HepG2 (cell line): ENCODE measurements around the gene KIAA1549. TPM values are rescaled to one million over a fixed set of nuclear protein-coding genes. Genes with fewer than 3 reads are reported as not detected.

Experiments used
- GATAD1 ChIP-seq: IDR thresholded peaks from 2 replicates; pipeline ENCODE4 v1.6.1; 2016; ENCODE audit warnings: missing genetic modification reagents, missing compliant biosample characterization
- MBNL3 ChIP-seq: fragments of 250-450 bp; sonication (Bioruptor Pico); conservative IDR thresholded peaks from 2 replicates; pipeline ENCODE4 v1.8.0; 2022; ENCODE audit warnings: mild to moderate bottlenecking, inconsistent platforms
- NR2F6 ChIP-seq, 2 experiments: IDR thresholded peaks; 2 replicates each; pipeline ENCODE4 v1.6.1; 2016; ENCODE audit warnings: antibody characterized with exemption in 1 of 2, mild to moderate bottlenecking in 1 of 2
- TOE1 ChIP-seq: sonication (generic); formaldehyde crosslinking; IDR thresholded peaks from 2 replicates; pipeline ENCODE4 v1.4.0; 2020; ENCODE audit warnings: mild to moderate bottlenecking, missing genetic modification reagents
- ZBTB7B ChIP-seq: sonication (generic); formaldehyde crosslinking; IDR thresholded peaks from 2 replicates; pipeline ENCODE4 v1.4.0; 2020; ENCODE audit warnings: missing genetic modification reagents
- ZBTB8A ChIP-seq: sonication (generic); formaldehyde crosslinking; IDR thresholded peaks from 2 replicates; pipeline ENCODE4 v1.4.0; 2020; ENCODE audit warnings: mild to moderate bottlenecking, low read depth, missing genetic modification reagents, borderline replicate concordance
- ZFP62 ChIP-seq: sonication (generic); formaldehyde crosslinking; IDR thresholded peaks from 2 replicates; pipeline ENCODE4 v1.4.0; 2020; ENCODE audit warnings: missing genetic modification reagents
- ZNF224 ChIP-seq: sonication (generic); formaldehyde crosslinking; IDR thresholded peaks from 2 replicates; pipeline ENCODE4 v1.5.0; 2020; ENCODE audit warnings: mild to moderate bottlenecking, missing genetic modification reagents
- polyA plus RNA-seq, 8 experiments: library from polyadenylated mRNA; depleted of rRNA in 3 of 8; stranded (reverse) in 7 of 8; unstranded in 1 of 8; fragments of >200 nt; fragmentation: Illumina TruSeq in 4 of 8; extraction: Trizol in 4 of 8; gene quantifications; 2 replicates each; pipeline versions ENCODE4 v1.2.1 to v1.2.3, GENCODE V29; 2011 to 2016; ENCODE audit warnings: low read depth in 4 of 8, missing spikeins in 1 of 8, mixed read lengths in 1 of 8; ENCODE audit not compliant: insufficient read depth in 1 of 8
- total RNA-seq, 5 experiments: library from RNA; depleted of rRNA; stranded (reverse); fragments of >200 nt; fragmentation: Illumina TruSeq; extraction: Trizol; gene quantifications; 2 replicates each; pipeline ENCODE4 v1.2.3, GENCODE V29; 2016; ENCODE audit warnings: low read depth in 1 of 5
- TF ChIP-seq, protein P1 (sequence below): sonication (generic); formaldehyde crosslinking; IDR thresholded peaks from 2 replicates; pipeline ENCODE4 v1.4.0; 2020; ENCODE audit warnings: mild to moderate bottlenecking, missing genetic modification reagents
- TF ChIP-seq, protein P2 (sequence below): sonication (generic); formaldehyde crosslinking; IDR thresholded peaks from 2 replicates; pipeline ENCODE4 v1.8.0; 2022; ENCODE audit warnings: mild to moderate bottlenecking, missing genetic modification reagents
- TF ChIP-seq, protein P3 (sequence below): sonication (generic); formaldehyde crosslinking; IDR thresholded peaks from 2 replicates; pipeline ENCODE4 v1.4.0; 2020; ENCODE audit warnings: missing genetic modification reagents
- TF ChIP-seq, protein P4 (sequence below): IDR thresholded peaks from 2 replicates; pipeline ENCODE4 v1.6.1; 2018; ENCODE audit warnings: missing genetic modification reagents, mild to moderate bottlenecking, missing compliant biosample characterization
- TF ChIP-seq, protein P5 (sequence below): sonication (generic); formaldehyde crosslinking; IDR thresholded peaks from 2 replicates; pipeline ENCODE4 v1.4.0; 2020; ENCODE audit warnings: missing genetic modification reagents

Gene KIAA1549
- total and polyA plus RNA-seq, 2 of the 13 experiments (the other 11 are each of a cell fraction or from before 2014, with no cell fraction given) = 1.1 to 1.8 TPM

DNA sequence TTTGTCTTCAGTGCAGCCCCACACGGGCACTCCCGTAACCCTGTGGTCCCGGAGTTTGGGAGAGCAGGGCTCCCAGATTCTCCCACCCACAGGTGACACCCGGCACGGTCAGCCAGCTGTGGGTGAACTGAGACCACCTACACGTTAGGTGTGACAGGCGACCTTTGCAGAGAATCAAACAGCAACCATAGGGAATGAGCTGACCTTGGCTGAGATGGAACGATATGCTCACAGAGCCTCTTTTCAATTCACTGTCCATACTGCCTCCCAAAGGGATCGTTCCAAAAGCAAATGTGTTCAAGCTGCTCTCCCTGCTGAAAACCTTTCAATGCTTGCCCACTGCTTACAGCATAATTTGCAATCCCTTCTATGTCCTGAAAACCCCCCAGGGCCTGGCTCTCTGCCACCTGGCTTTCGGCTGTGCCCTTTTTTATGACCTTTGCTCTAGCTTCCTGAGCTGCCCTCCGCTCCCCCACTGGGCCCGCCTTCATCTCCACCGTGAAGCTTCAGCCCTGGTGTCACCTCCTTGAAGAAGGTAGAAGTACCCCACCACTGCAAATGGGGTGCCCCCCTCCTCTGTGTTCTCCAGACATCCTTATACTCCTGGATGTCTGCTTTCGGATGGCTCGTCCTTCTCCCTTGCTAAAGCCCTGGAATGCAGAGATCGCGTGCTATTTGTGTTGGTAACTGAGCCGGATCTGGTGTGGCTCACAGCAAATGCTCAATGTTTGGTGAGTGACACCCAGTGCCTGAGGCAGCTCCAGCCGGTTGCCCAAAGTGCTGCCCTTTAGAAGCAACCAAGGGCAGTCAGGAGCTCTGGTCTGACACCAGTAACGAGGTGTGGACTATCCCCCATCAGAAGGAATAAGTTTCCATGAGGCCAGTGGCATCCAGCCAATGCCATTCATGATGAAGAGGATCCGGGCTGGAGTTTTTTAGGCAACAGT is 90.4 kb downstream of the KIAA1549 start (continued):
- TF ChIP-seq, protein P1, sequence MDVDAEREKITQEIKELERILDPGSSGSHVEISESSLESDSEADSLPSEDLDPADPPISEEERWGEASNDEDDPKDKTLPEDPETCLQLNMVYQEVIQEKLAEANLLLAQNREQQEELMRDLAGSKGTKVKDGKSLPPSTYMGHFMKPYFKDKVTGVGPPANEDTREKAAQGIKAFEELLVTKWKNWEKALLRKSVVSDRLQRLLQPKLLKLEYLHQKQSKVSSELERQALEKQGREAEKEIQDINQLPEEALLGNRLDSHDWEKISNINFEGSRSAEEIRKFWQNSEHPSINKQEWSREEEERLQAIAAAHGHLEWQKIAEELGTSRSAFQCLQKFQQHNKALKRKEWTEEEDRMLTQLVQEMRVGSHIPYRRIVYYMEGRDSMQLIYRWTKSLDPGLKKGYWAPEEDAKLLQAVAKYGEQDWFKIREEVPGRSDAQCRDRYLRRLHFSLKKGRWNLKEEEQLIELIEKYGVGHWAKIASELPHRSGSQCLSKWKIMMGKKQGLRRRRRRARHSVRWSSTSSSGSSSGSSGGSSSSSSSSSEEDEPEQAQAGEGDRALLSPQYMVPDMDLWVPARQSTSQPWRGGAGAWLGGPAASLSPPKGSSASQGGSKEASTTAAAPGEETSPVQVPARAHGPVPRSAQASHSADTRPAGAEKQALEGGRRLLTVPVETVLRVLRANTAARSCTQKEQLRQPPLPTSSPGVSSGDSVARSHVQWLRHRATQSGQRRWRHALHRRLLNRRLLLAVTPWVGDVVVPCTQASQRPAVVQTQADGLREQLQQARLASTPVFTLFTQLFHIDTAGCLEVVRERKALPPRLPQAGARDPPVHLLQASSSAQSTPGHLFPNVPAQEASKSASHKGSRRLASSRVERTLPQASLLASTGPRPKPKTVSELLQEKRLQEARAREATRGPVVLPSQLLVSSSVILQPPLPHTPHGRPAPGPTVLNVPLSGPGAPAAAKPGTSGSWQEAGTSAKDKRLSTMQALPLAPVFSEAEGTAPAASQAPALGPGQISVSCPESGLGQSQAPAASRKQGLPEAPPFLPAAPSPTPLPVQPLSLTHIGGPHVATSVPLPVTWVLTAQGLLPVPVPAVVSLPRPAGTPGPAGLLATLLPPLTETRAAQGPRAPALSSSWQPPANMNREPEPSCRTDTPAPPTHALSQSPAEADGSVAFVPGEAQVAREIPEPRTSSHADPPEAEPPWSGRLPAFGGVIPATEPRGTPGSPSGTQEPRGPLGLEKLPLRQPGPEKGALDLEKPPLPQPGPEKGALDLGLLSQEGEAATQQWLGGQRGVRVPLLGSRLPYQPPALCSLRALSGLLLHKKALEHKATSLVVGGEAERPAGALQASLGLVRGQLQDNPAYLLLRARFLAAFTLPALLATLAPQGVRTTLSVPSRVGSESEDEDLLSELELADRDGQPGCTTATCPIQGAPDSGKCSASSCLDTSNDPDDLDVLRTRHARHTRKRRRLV (CRISPR knock-in tag) = no peak
- peak; percentile 62 for TF ChIP-seq ZBTB7B (CRISPR knock-in tag)
- no peak for TF ChIP-seq TOE1
- TF ChIP-seq ZBTB8A (CRISPR knock-in tag) = no peak
- no peak for TF ChIP-seq ZNF224
- TF ChIP-seq, protein P2, sequence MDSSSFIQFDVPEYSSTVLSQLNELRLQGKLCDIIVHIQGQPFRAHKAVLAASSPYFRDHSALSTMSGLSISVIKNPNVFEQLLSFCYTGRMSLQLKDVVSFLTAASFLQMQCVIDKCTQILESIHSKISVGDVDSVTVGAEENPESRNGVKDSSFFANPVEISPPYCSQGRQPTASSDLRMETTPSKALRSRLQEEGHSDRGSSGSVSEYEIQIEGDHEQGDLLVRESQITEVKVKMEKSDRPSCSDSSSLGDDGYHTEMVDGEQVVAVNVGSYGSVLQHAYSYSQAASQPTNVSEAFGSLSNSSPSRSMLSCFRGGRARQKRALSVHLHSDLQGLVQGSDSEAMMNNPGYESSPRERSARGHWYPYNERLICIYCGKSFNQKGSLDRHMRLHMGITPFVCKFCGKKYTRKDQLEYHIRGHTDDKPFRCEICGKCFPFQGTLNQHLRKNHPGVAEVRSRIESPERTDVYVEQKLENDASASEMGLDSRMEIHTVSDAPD = peak; percentile 85
- no peak for TF ChIP-seq ZFP62 (CRISPR knock-in tag)
- TF ChIP-seq, protein P3, sequence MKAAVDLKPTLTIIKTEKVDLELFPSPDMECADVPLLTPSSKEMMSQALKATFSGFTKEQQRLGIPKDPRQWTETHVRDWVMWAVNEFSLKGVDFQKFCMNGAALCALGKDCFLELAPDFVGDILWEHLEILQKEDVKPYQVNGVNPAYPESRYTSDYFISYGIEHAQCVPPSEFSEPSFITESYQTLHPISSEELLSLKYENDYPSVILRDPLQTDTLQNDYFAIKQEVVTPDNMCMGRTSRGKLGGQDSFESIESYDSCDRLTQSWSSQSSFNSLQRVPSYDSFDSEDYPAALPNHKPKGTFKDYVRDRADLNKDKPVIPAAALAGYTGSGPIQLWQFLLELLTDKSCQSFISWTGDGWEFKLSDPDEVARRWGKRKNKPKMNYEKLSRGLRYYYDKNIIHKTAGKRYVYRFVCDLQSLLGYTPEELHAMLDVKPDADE (CRISPR knock-in tag) = no peak
- no peak for TF ChIP-seq GATAD1
- TF ChIP-seq NR2F6 (IDR thresholded peaks at IDR 0.05) = peak; percentile 76
- peak; percentile 62; the same call in 1 of the 2 replicates for TF ChIP-seq NR2F6 (CRISPR knock-in tag; IDR thresholded peaks at IDR 0.05)
- TF ChIP-seq, protein P4, sequence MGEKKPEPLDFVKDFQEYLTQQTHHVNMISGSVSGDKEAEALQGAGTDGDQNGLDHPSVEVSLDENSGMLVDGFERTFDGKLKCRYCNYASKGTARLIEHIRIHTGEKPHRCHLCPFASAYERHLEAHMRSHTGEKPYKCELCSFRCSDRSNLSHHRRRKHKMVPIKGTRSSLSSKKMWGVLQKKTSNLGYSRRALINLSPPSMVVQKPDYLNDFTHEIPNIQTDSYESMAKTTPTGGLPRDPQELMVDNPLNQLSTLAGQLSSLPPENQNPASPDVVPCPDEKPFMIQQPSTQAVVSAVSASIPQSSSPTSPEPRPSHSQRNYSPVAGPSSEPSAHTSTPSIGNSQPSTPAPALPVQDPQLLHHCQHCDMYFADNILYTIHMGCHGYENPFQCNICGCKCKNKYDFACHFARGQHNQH (CRISPR knock-in tag) = peak; percentile 14; the same call in 1 of the 2 replicates
- TF ChIP-seq MBNL3 (CRISPR knock-in tag) = no peak
- TF ChIP-seq, protein P5, sequence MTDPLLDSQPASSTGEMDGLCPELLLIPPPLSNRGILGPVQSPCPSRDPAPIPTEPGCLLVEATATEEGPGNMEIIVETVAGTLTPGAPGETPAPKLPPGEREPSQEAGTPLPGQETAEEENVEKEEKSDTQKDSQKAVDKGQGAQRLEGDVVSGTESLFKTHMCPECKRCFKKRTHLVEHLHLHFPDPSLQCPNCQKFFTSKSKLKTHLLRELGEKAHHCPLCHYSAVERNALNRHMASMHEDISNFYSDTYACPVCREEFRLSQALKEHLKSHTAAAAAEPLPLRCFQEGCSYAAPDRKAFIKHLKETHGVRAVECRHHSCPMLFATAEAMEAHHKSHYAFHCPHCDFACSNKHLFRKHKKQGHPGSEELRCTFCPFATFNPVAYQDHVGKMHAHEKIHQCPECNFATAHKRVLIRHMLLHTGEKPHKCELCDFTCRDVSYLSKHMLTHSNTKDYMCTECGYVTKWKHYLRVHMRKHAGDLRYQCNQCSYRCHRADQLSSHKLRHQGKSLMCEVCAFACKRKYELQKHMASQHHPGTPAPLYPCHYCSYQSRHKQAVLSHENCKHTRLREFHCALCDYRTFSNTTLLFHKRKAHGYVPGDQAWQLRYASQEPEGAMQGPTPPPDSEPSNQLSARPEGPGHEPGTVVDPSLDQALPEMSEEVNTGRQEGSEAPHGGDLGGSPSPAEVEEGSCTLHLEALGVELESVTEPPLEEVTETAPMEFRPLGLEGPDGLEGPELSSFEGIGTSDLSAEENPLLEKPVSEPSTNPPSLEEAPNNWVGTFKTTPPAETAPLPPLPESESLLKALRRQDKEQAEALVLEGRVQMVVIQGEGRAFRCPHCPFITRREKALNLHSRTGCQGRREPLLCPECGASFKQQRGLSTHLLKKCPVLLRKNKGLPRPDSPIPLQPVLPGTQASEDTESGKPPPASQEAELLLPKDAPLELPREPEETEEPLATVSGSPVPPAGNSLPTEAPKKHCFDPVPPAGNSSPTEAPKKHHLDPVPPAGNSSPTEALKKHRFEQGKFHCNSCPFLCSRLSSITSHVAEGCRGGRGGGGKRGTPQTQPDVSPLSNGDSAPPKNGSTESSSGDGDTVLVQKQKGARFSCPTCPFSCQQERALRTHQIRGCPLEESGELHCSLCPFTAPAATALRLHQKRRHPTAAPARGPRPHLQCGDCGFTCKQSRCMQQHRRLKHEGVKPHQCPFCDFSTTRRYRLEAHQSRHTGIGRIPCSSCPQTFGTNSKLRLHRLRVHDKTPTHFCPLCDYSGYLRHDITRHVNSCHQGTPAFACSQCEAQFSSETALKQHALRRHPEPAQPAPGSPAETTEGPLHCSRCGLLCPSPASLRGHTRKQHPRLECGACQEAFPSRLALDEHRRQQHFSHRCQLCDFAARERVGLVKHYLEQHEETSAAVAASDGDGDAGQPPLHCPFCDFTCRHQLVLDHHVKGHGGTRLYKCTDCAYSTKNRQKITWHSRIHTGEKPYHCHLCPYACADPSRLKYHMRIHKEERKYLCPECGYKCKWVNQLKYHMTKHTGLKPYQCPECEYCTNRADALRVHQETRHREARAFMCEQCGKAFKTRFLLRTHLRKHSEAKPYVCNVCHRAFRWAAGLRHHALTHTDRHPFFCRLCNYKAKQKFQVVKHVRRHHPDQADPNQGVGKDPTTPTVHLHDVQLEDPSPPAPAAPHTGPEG (CRISPR knock-in tag) = no peak
